ENCODE measurements around the gene SPATA13.
A peak's percentile ranks its signal among the peaks of the same experiment; 100 is the strongest.

SPATA13 gene

GRCh38 chr13:24147570-24147963 lies 13.0 kb upstream of the SPATA13 start:
- Mint-ChIP-seq H3K27ac (no peak overlapping the region), H3K4me1 (no peaks in the 10 kb centered on the region), H3K36me3 (no peaks in the 10 kb centered on the region), H3K4me3 (no peak overlapping the region), H3K27me3 (peaks cover 34% of the 10 kb centered on the region), H3K9me3 (no peaks in the 10 kb centered on the region)
- CTCF ChIA-PET: no interaction called here
- DNase-seq: no peak

GRCh38 chr13:24148414-24149235 lies 11.9 kb upstream of the SPATA13 start:
- no peak for DNase-seq
- H3K4me3 Mint-ChIP-seq: no peak overlapping the region
- CTCF ChIA-PET: interaction anchor here (0.5 to 1.0 kb wide), 2 partner anchors 12 to 680 kb away, joined by 3 to 4 read pairs; partner anchors contain the start of gene SPATA13
- H3K27me3 Mint-ChIP-seq: peaks cover 31% of the 10 kb centered on the region
- no peaks in the 10 kb centered on the region for H3K9me3 Mint-ChIP-seq
- no peaks in the 10 kb centered on the region for H3K4me1 Mint-ChIP-seq
- no peak overlapping the region for H3K27ac Mint-ChIP-seq
- no peaks in the 10 kb centered on the region for H3K36me3 Mint-ChIP-seq

GRCh38 chr13:24149246-24150032 lies 11.1 kb upstream of the SPATA13 start:
- CTCF ChIA-PET: interaction anchor here (1.0 kb wide), 1 partner anchor 11 kb away, joined by 4 read pairs; the partner anchor contains the start of gene SPATA13
- no peaks in the 10 kb centered on the region for H3K4me1 Mint-ChIP-seq
- H3K9me3 Mint-ChIP-seq: no peaks in the 10 kb centered on the region
- H3K27me3 Mint-ChIP-seq: peaks cover 31% of the 10 kb centered on the region
- H3K36me3 Mint-ChIP-seq: no peaks in the 10 kb centered on the region
- no peak for DNase-seq
- H3K27ac Mint-ChIP-seq: no peak overlapping the region
- no peak overlapping the region for H3K4me3 Mint-ChIP-seq

GRCh38 chr13:24150572-24150971 lies 9.9 kb upstream of the SPATA13 start:
- H3K27me3 Mint-ChIP-seq: peaks cover 23% of the 10 kb centered on the region
- H3K4me1 Mint-ChIP-seq: no peaks in the 10 kb centered on the region
- H3K9me3 Mint-ChIP-seq: no peaks in the 10 kb centered on the region
- H3K4me3 Mint-ChIP-seq: no peak overlapping the region
- CTCF ChIA-PET: no interaction called here
- DNase-seq: no peak
- no peak overlapping the region for H3K27ac Mint-ChIP-seq
- H3K36me3 Mint-ChIP-seq: no peaks in the 10 kb centered on the region

GRCh38 chr13:24151864-24152263 lies 8.7 kb upstream of the SPATA13 start:
- CTCF ChIA-PET: interaction anchor here (1.2 kb wide), 1 partner anchor 98 kb away, joined by 4 read pairs; no protein-coding TSS in a partner anchor
- Mint-ChIP-seq H3K36me3 (no peaks in the 10 kb centered on the region), H3K27me3 (peaks cover 16% of the 10 kb centered on the region), H3K27ac (no peak overlapping the region), H3K9me3 (no peaks in the 10 kb centered on the region), H3K4me1 (no peaks in the 10 kb centered on the region), H3K4me3 (no peak overlapping the region)
- no peak for DNase-seq

GRCh38 chr13:24152292-24153214 lies 8.0 kb upstream of the SPATA13 start:
- Mint-ChIP-seq H3K36me3 (no peaks in the 10 kb centered on the region), H3K27ac (no peak overlapping the region), H3K27me3 (peaks cover 21% of the 10 kb centered on the region), H3K4me3 (no peak overlapping the region), H3K9me3 (no peaks in the 10 kb centered on the region), H3K4me1 (no peaks in the 10 kb centered on the region)
- DNase-seq: no peak
- CTCF ChIA-PET: interaction anchor here (1.2 kb wide), 1 partner anchor 99 kb away, joined by 4 read pairs; no protein-coding TSS in a partner anchor

GRCh38 chr13:24153347-24153746 lies 7.2 kb upstream of the SPATA13 start:
- no peaks in the 10 kb centered on the region for H3K36me3 Mint-ChIP-seq
- H3K4me3 Mint-ChIP-seq: no peak overlapping the region
- H3K9me3 Mint-ChIP-seq: no peaks in the 10 kb centered on the region
- DNase-seq: no peak
- H3K4me1 Mint-ChIP-seq: no peaks in the 10 kb centered on the region
- CTCF ChIA-PET: no interaction called here
- H3K27me3 Mint-ChIP-seq: peaks cover 28% of the 10 kb centered on the region
- no peak overlapping the region for H3K27ac Mint-ChIP-seq

GRCh38 chr13:24153979-24154701 lies 6.4 kb upstream of the SPATA13 start:
- Mint-ChIP-seq H3K27ac (no peak overlapping the region), H3K36me3 (no peaks in the 10 kb centered on the region), H3K4me1 (no peaks in the 10 kb centered on the region), H3K27me3 (peaks cover 32% of the 10 kb centered on the region), H3K9me3 (no peaks in the 10 kb centered on the region), H3K4me3 (no peak overlapping the region)
- no peak for DNase-seq
- CTCF ChIA-PET: no interaction called here

- Mint-ChIP-seq H3K4me3 (no peak overlapping the region), H3K9me3 (no peaks in the 10 kb centered on the region), H3K36me3 (no peaks in the 10 kb centered on the region), H3K27me3 (peaks cover 35% of the 10 kb centered on the region), H3K4me1 (peaks cover 25% of the 10 kb centered on the region), H3K27ac (no peak overlapping the region)
- no peak for DNase-seq
- CTCF ChIA-PET: no interaction called here
These were observed 1.2 kb upstream of the SPATA13 start for GRCh38 chr13:24159357-24159756.

- Mint-ChIP-seq H3K4me3 (peak overlapping the region; percentile 81), H3K36me3 (peaks cover 2% of the 10 kb centered on the region), H3K9me3 (no peaks in the 10 kb centered on the region), H3K27me3 (peaks cover 35% of the 10 kb centered on the region), H3K4me1 (peaks cover 25% of the 10 kb centered on the region), H3K27ac (peak overlapping the region; percentile 69)
- CTCF ChIA-PET: interaction anchor here (0.7 to 2.2 kb wide), 11 partner anchors 12 to 141 kb away, joined by 3 to 8 read pairs (median 4); no protein-coding TSS in a partner anchor
- peak; percentile 66 for DNase-seq
These were observed 673 bp downstream of the SPATA13 start for GRCh38 chr13:24161010-24161775.

- H3K4me1 Mint-ChIP-seq: peaks cover 25% of the 10 kb centered on the region
- peak overlapping the region; percentile 81 for H3K4me3 Mint-ChIP-seq
- peaks cover 2% of the 10 kb centered on the region for H3K36me3 Mint-ChIP-seq
- no peak for DNase-seq
- H3K27me3 Mint-ChIP-seq: peaks cover 31% of the 10 kb centered on the region
- no peak overlapping the region for H3K27ac Mint-ChIP-seq
- CTCF ChIA-PET: interaction anchor here (0.9 to 2.2 kb wide), 7 partner anchors 17 to 142 kb away, joined by 3 to 8 read pairs (median 4); no protein-coding TSS in a partner anchor
- H3K9me3 Mint-ChIP-seq: no peaks in the 10 kb centered on the region
These were observed 1.5 kb downstream of the SPATA13 start for GRCh38 chr13:24161980-24162525.

- peaks cover 25% of the 10 kb centered on the region for H3K4me1 Mint-ChIP-seq
- CTCF ChIA-PET: no interaction called here
- no peak for DNase-seq
- H3K4me3 Mint-ChIP-seq: peak overlapping the region; percentile 81
- no peak overlapping the region for H3K27ac Mint-ChIP-seq
- peaks cover 2% of the 10 kb centered on the region for H3K36me3 Mint-ChIP-seq
- H3K9me3 Mint-ChIP-seq: no peaks in the 10 kb centered on the region
- peaks cover 28% of the 10 kb centered on the region for H3K27me3 Mint-ChIP-seq
These were observed 2.1 kb downstream of the SPATA13 start for GRCh38 chr13:24162604-24163003.
